ENCODE results near the gene KLHL42.
"Not testable (repeated sequence)": the region's sequence is repeated elsewhere in the genome, so short reads cannot be mapped to it uniquely, and the experiment has no call there.

Gene KLHL42

GRCh38 chr12:27838543-27839185, 58.6 kb downstream of the KLHL42 start:
- in situ Hi-C loops (cut with HindIII; ENCODE audit: low sequenced_read_pairs), result no loop called here

DNA sequence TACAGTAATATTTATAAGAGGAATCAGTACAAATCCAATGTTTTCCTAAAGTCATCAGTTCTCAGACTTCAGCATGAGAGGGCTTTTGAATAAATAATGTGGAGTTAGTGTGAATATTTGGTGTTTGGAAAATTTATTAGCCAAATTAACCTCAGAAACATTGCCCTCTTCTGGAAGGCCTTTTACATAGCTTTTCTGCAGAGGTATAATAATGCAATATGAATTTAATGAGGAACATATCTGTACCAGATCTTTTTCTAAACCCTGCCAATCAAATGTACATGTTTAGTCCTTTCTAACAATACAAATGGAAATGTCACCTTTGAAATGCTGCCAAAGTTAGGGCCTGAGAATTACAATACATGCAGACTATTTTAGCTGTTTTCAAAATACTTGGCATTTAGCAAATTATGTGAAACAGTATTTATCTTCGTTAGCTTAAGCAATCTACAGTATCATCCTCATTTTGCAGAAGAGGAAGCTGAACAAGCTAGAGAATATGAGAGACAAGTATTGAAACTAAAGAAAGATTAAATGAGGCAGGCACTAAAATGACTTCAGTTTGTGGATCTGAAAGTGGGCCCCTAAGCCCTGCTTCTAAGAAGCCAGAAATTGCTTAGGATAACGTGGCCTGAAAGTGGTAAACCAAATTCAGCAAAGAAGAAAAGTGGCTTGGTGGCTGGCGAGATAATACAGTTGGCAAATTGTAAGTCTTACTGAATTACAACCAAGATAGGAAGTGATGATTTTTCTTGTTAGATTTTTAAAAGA, 60.4 kb downstream of the KLHL42 start:
- no peak for DNase-seq (ENCODE audit: low read depth)
- in situ Hi-C loops (cut with HindIII; ENCODE audit: low sequenced_read_pairs), result no loop called here

More at GRCh38 chr12:27838543-27839185, 58.6 kb downstream of the KLHL42 start:
- TF ChIP-seq, protein P1, sequence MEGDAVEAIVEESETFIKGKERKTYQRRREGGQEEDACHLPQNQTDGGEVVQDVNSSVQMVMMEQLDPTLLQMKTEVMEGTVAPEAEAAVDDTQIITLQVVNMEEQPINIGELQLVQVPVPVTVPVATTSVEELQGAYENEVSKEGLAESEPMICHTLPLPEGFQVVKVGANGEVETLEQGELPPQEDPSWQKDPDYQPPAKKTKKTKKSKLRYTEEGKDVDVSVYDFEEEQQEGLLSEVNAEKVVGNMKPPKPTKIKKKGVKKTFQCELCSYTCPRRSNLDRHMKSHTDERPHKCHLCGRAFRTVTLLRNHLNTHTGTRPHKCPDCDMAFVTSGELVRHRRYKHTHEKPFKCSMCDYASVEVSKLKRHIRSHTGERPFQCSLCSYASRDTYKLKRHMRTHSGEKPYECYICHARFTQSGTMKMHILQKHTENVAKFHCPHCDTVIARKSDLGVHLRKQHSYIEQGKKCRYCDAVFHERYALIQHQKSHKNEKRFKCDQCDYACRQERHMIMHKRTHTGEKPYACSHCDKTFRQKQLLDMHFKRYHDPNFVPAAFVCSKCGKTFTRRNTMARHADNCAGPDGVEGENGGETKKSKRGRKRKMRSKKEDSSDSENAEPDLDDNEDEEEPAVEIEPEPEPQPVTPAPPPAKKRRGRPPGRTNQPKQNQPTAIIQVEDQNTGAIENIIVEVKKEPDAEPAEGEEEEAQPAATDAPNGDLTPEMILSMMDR (IDR thresholded peaks at IDR 0.05; ENCODE audit: low read depth, low read length, missing control alignments), result no peak
- no peak for DNase-seq (ENCODE audit: low read depth)
- no peak overlapping the region for H3K4me3 ChIP-seq (ENCODE audit: low read depth, low read length)

GRCh38 chr12:27841392-27841882, 61.4 kb downstream of the KLHL42 start:
- TF ChIP-seq, protein P1 (IDR thresholded peaks at IDR 0.05; ENCODE audit: low read depth, low read length, missing control alignments), result no peak
- DNase-seq (ENCODE audit: low read depth), result peak; percentile 9
- in situ Hi-C loops (cut with HindIII; ENCODE audit: low sequenced_read_pairs), result no loop called here
- H3K4me3 ChIP-seq (ENCODE audit: low read depth, low read length), result no peak overlapping the region

More for the DNA sequence above, 60.4 kb downstream of the KLHL42 start:
- TF ChIP-seq, protein P1 (IDR thresholded peaks at IDR 0.05; ENCODE audit: low read depth, low read length, missing control alignments), result peak; percentile 38
- H3K4me3 ChIP-seq (ENCODE audit: low read depth, low read length), result no peak overlapping the region

- no peak for DNase-seq (ENCODE audit: low read depth)
- H3K4me3 ChIP-seq (ENCODE audit: low read depth, low read length), result no peak overlapping the region
- in situ Hi-C loops (cut with HindIII; ENCODE audit: low sequenced_read_pairs), result no loop called here
- TF ChIP-seq, protein P1 (IDR thresholded peaks at IDR 0.05; ENCODE audit: low read depth, low read length, missing control alignments), result no peak
Measured at GRCh38 chr12:27843714-27844245, 63.7 kb downstream of the KLHL42 start.

- in situ Hi-C loops (cut with HindIII; ENCODE audit: low sequenced_read_pairs), result no loop called here
- H3K4me3 ChIP-seq (ENCODE audit: low read depth, low read length), result no peak overlapping the region
- DNase-seq (ENCODE audit: low read depth), result no peak
- TF ChIP-seq, protein P1 (IDR thresholded peaks at IDR 0.05; ENCODE audit: low read depth, low read length, missing control alignments), result no peak
Measured at GRCh38 chr12:27844366-27845090, 64.5 kb downstream of the KLHL42 start.

DNA sequence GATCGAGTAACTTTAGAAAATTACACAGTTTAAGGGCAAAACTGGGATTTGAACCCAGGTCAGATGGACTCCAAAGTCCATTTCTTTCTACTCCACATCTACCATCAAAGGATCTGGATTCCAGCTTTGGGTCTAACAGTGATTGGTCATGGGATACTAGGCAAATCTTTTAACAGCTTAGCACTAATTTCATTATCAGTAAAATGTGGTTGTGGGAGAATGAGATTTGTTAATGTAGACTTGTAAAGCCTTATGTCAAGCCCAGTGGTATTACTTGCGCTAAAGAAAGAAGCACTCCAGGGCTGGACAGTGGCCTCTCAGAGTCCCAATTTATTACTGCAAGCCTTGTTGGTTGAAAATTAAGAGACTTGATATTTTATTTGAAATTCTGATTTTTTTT, 65.2 kb downstream of the KLHL42 start:
- no peak for DNase-seq (ENCODE audit: low read depth)
- H3K4me3 ChIP-seq (ENCODE audit: low read depth, low read length), result no peak overlapping the region
- in situ Hi-C loops (cut with HindIII; ENCODE audit: low sequenced_read_pairs), result no loop called here
- TF ChIP-seq, protein P1 (IDR thresholded peaks at IDR 0.05; ENCODE audit: low read depth, low read length, missing control alignments), result no peak

DNA sequence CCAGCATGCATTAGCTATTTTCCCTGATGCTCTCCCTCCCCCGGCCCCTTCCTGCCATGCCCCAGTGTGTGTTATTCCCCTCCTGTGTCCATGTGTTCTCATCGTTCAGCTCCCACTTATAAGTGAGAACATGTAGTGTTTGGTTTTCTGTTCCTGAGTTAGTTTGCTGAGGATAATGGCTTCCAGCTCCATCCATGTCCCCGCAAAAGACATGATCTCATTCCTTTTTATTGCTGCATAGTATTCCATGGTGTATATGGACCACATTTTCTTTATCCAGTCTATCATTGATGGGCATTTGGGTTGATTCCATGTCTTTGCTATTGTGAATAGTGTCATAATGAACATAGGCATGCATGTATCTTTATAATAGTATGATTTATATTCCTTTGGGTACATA, 65.7 kb downstream of the KLHL42 start:
- DNase-seq (ENCODE audit: low read depth); H3K4me3 ChIP-seq (ENCODE audit: low read depth, low read length); in situ Hi-C loops (cut with HindIII; ENCODE audit: low sequenced_read_pairs): not testable (repeated sequence)

DNA sequence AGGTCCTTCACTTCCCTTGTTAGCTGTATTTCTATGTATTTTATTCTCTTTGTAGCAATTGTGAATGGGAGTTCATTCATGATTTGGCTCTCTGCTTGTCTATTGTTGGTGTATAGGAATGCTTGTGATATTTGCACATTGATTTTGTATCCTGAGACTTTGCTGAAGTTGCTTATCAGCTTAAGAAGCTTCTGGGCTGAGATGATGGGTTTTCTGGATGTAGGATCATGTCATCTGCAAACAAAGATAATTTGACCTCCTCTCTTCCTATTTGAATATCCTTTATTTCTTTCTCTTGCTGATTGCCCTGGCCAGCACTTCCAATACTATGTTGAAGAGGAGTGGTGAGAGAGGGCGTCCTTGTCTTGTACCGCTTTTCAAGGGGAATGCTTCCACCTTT, 67.3 kb downstream of the KLHL42 start:
- DNase-seq (ENCODE audit: low read depth); in situ Hi-C loops (cut with HindIII; ENCODE audit: low sequenced_read_pairs); H3K4me3 ChIP-seq (ENCODE audit: low read depth, low read length): not testable (repeated sequence)

Measured in astrocyte of the cerebellum (primary cell).